NT2/D1 (cell line): Measurements from ENCODE around the gene ASB6.

Experiments
- YY1 ChIP-seq: IDR thresholded peaks from 2 replicates; pipeline ENCODE4 v1.6.1; 2011; ENCODE audit not compliant: insufficient read length, insufficient read depth
- ZNF274 ChIP-seq: IDR thresholded peaks from 2 replicates; pipeline ENCODE4 v1.6.1; 2011; ENCODE audit warnings: mild to moderate bottlenecking, low read depth, low read length

DNA sequence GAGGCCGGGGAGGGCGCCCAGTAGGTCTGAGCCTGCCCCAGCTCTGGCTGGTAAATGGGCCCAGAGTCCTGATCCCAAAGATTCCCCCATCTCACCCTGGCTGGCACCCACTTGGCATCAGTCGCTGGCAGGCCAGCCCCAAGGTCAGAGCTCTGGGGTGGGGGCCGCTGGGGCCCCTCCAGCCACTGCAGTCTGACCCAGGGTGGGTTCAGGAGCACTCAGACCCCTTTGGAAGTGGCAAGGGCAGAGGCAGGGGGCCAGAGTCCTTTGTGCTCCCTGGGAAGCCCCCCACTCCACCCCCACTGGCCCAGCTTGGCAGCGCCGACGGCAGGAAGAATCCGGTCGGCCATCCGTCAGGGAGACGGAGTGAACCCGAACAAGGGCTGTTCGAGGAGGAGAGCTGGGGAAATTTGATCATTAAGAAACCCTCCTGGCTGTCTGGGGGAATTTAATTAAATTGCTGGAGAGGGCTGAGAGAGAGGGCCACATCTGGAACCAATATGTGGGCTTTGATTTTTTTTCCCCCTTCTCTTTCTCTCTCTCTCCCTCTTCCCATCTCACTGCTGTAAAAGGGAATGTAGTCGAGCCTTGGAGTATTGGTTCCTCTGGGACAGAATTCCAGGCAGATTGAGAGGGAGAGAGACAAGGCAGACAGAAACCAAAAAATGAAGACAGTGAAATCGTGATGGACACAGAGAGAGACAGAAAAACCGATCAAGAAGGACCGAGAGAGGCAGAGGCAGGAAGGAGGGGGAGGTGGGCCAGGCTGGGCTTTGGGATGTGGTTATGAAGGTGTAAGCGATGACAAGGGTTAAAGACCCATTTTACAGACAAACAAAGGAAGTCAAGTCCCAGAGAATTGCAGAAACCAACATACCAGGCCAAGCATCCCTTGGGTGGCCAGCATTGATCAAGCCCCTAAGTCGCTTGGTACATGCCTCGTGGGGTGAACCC, 8.1 kb upstream of the ASB6 start:
- TF ChIP-seq YY1: no peak
- TF ChIP-seq ZNF274: no peak
